Measurements from ENCODE around the gene SREBF1.

Gene SREBF1

GRCh38 chr17:17822616-17823015 is 14.2 kb downstream of the SREBF1 start:
- no peak for DNase-seq

GRCh38 chr17:17822189-17822588 is 14.6 kb downstream of the SREBF1 start:
- DNase-seq: no peak

- DNase-seq: no peak
These were observed 16.2 kb downstream of the SREBF1 start for GRCh38 chr17:17820463-17821158.

GRCh38 chr17:17820046-17820445 is 16.7 kb downstream of the SREBF1 start:
- DNase-seq: no peak

GRCh38 chr17:17819561-17819995 is 17.2 kb downstream of the SREBF1 start:
- no peak for DNase-seq

- DNase-seq: no peak
These were observed 17.7 kb downstream of the SREBF1 start for GRCh38 chr17:17819111-17819510.

GRCh38 chr17:17818088-17818526 is 18.7 kb downstream of the SREBF1 start:
- peak in 1 of 3 experiments; percentile 27 for DNase-seq

- DNase-seq: no peak
These were observed 19.2 kb downstream of the SREBF1 start for GRCh38 chr17:17817552-17817947.

GRCh38 chr17:17816831-17817551 is 19.8 kb downstream of the SREBF1 start:
- no peak for DNase-seq

- no peak for DNase-seq
These were observed 20.5 kb downstream of the SREBF1 start for GRCh38 chr17:17816240-17816814.

- DNase-seq: no peak
These were observed 21.2 kb downstream of the SREBF1 start for GRCh38 chr17:17815436-17816200.

- no peak for DNase-seq
These were observed 21.8 kb downstream of the SREBF1 start for GRCh38 chr17:17815062-17815406.

GRCh38 chr17:17814162-17815061 is 22.4 kb downstream of the SREBF1 start:
- no peak for DNase-seq

- no peak for DNase-seq
These were observed 23.1 kb downstream of the SREBF1 start for GRCh38 chr17:17813725-17814095.

- DNase-seq: no peak
These were observed 23.6 kb downstream of the SREBF1 start for GRCh38 chr17:17813055-17813724.

- peak; percentile 17 to 54 (median 28) for DNase-seq
These were observed 24.4 kb downstream of the SREBF1 start for GRCh38 chr17:17812211-17813054.

GRCh38 chr17:17811381-17812210 is 25.2 kb downstream of the SREBF1 start:
- peak in 1 of 3 experiments; percentile 42 for DNase-seq

GRCh38 chr17:17810895-17811248 is 25.9 kb downstream of the SREBF1 start:
- DNase-seq: no peak

GRCh38 chr17:17810084-17810894 is 26.5 kb downstream of the SREBF1 start:
- peak in 1 of 3 experiments; percentile 4 for DNase-seq
